K562 (cell line): Measurements from ENCODE around the gene NAGLU. TPM values are rescaled to one million over a fixed set of nuclear protein-coding genes. Genes with fewer than 3 reads are reported as not detected.

Experiments
- CHD7 ChIP-seq: fragments of 200-600 bp; sonication (generic); IDR thresholded peaks from one replicate; pipeline ENCODE4 v1.6.1; 2012; ENCODE audit warnings: mild to moderate bottlenecking, low read depth, low read length, inconsistent platforms
- RBFOX2 ChIP-seq: fragments of 200-400 bp; formaldehyde crosslinking; IDR thresholded peaks from 2 replicates; pipeline ENCODE4 v1.6.1; 2017; ENCODE audit warnings: low read depth, mild to moderate bottlenecking, low read length, moderate library complexity
- polyA plus RNA-seq, 8 experiments: library from polyadenylated mRNA; depleted of rRNA in 4 of 8; stranded (reverse) in 5 of 8; unstranded in 3 of 8; fragments of >200 nt; fragmentation: Nextera tagmentation in 2 of 8; fragmentation: Illumina TruSeq in 1 of 8; extraction: Ambion mirVana in 2 of 8; extraction: Trizol in 1 of 8; gene quantifications; 2 replicates each; pipeline versions ENCODE4 v1.2.1 to v1.2.3, GENCODE V29; 2011 to 2014; ENCODE audit warnings: inconsistent platforms in 1 of 8, missing spikeins in 1 of 8
- total RNA-seq, 7 experiments: library from RNA; depleted of rRNA in 6 of 7; stranded (reverse); fragments of >200 nt in 6 of 7; fragmentation: Illumina TruSeq in 2 of 7; extraction: Trizol in 2 of 7; gene quantifications; 2 replicates each; pipeline versions ENCODE4 v1.2.1 to v1.2.3, GENCODE V29; 2011 to 2021; ENCODE audit warnings: low replicate concordance in 1 of 7

Gene NAGLU
- total and polyA plus RNA-seq, 9 of the 15 experiments (the other 6 are each of a cell fraction or from before 2014, with no cell fraction given) = 0.04 to 21.5 (median 8.5) TPM

GRCh38 chr17:42543190-42544079, 7.4 kb downstream of the NAGLU start (continued):
- TF ChIP-seq CHD7 = no peak
- peak; percentile 49 for TF ChIP-seq RBFOX2
